ENCODE measurements around the gene COLEC12.

- no peak for TF ChIP-seq POLR2A (IDR thresholded peaks at IDR 0.05)
- TF ChIP-seq CTCF (IDR thresholded peaks at IDR 0.05): no peak
Observed at GRCh38 chr18:354003-354402, 146.5 kb downstream of the COLEC12 start.
